Measurements from ENCODE around the gene EYA3. TPM values are rescaled to one million over a fixed set of nuclear protein-coding genes. Genes with fewer than 3 reads are reported as not detected.

The EYA3 gene
- total and polyA plus RNA-seq, 2 donors (not counting 3 experiments of a cell fraction or from before 2014, with no cell fraction given): 12.7 to 33.0 TPM

- H3K27ac ChIP-seq (ENCODE audit: insufficient read depth, low read depth, low read length): no peak overlapping the region
- no peak overlapping the region for H3K4me2 ChIP-seq (ENCODE audit: insufficient read depth, low read length)
- dilution Hi-C loops (cut with MboI; ENCODE audit: extremely low pct_ligation_motif_present, low sequenced_read_pairs): no loop called here
- H3K9me3 ChIP-seq (replicated peaks; ENCODE audit: control insufficient read depth, insufficient read depth, low read length): no peaks in the 10 kb centered on the region
- intact Hi-C loops (cut with micrococcal nuclease): no loop called here
- no peaks in the 10 kb centered on the region for H3K36me3 ChIP-seq (ENCODE audit: control insufficient read depth in 2 of 2, extremely low read depth in 1 of 2, insufficient read depth in 2 of 2, low read length in 2 of 2)
- no peak overlapping the region for H2AFZ ChIP-seq (ENCODE audit: low read depth, low read length)
- no peaks in the 10 kb centered on the region for H3K79me2 ChIP-seq (ENCODE audit: control insufficient read depth, insufficient read depth, low read length)
- ChIA-PET POLR2A (no interaction called here), CTCF (no interaction called here)
- no peak overlapping the region for H3K4me3 ChIP-seq (replicated peaks in 1 of 3; ENCODE audit: insufficient read depth in 1 of 3, low read depth in 1 of 3, low read length in 3 of 3)
- no peaks in the 10 kb centered on the region for H3K27me3 ChIP-seq (ENCODE audit: control insufficient read depth in 2 of 2, insufficient read depth in 2 of 2, low read length in 2 of 2)
- H3K9ac ChIP-seq (replicated peaks; ENCODE audit: extremely low read depth, insufficient read depth, low read length): no peak overlapping the region
- no peaks in the 10 kb centered on the region for H3K4me1 ChIP-seq (ENCODE audit: control insufficient read depth, extremely low read depth, insufficient read depth, low read length)
- H3K9me1 ChIP-seq (replicated peaks; ENCODE audit: control insufficient read depth, extremely low read depth, insufficient read depth, low read length): no peaks in the 10 kb centered on the region
- TF ChIP-seq JUN (IDR thresholded peaks at IDR 0.05; ENCODE audit: borderline replicate concordance, insufficient read depth, insufficient read length, low read depth) (no peak), EZH2 (IDR thresholded peaks at IDR 0.05; ENCODE audit: borderline replicate concordance, low read depth, low read length, severe bottlenecking) (no peak), FOS (IDR thresholded peaks at IDR 0.05; ENCODE audit: borderline replicate concordance, insufficient read depth, low read length) (no peak), POLR2AphosphoS5 (IDR thresholded peaks at IDR 0.05; ENCODE audit: insufficient read depth, low read depth, low read length) (no peak), POLR2A (IDR thresholded peaks at IDR 0.05; ENCODE audit: low read depth, low read length) (no peak), MYC (IDR thresholded peaks at IDR 0.05; ENCODE audit: low read depth, low read length) (no peak), MAX (IDR thresholded peaks at IDR 0.05; ENCODE audit: insufficient read depth, insufficient read length) (no peak), CTCF (IDR thresholded peaks at IDR 0.05; ENCODE audit: extremely low read depth in 1 of 2, insufficient read depth in 1 of 2, low read depth in 1 of 2, low read length in 2 of 2) (no peak), GATA2 (IDR thresholded peaks at IDR 0.05; ENCODE audit: insufficient read depth, insufficient read length, low read depth, low read length) (no peak)
- BruUV-seq (replicated peaks): no TSS peak
- no peak for DNase-seq (ENCODE audit: low read depth, low spot score)
- H4K20me1 ChIP-seq (replicated peaks; ENCODE audit: control insufficient read depth, extremely low read depth, insufficient read depth, low read length): no peaks in the 10 kb centered on the region
- no peak for FAIRE-seq
These were observed 31.1 kb upstream of the EYA3 start for GRCh38 chr1:28119556-28119955.

All from endothelial cell of umbilical vein (primary cell).